Rectal smooth muscle tissue (tissue), 1 donor: ENCODE results near the gene PRMT7.
"Not testable (repeated sequence)": the region's sequence is repeated elsewhere in the genome, so short reads cannot be mapped to it uniquely, and the experiment has no call there.

Experiments
- H3K27ac ChIP-seq: one replicate; pipeline ENCODE4 v1.7.0; 2013; ENCODE audit warnings: low read depth, low read length, inconsistent platforms
- H3K27me3 ChIP-seq: one replicate; pipeline ENCODE4 v1.7.0; 2013; ENCODE audit warnings: low read length; ENCODE audit not compliant: control insufficient read depth, insufficient read depth
- H3K36me3 ChIP-seq: one replicate; pipeline ENCODE4 v1.7.0; 2013; ENCODE audit warnings: low read length; ENCODE audit not compliant: control insufficient read depth, insufficient read depth
- H3K4me1 ChIP-seq: one replicate; pipeline ENCODE4 v1.7.0; 2013; ENCODE audit warnings: low read length; ENCODE audit not compliant: control insufficient read depth, insufficient read depth
- H3K4me3 ChIP-seq: one replicate; pipeline ENCODE4 v1.7.0; 2013; ENCODE audit warnings: low read length
- H3K9ac ChIP-seq: one replicate; pipeline ENCODE4 v1.7.0; 2013; ENCODE audit warnings: low read length

The PRMT7 gene

DNA sequence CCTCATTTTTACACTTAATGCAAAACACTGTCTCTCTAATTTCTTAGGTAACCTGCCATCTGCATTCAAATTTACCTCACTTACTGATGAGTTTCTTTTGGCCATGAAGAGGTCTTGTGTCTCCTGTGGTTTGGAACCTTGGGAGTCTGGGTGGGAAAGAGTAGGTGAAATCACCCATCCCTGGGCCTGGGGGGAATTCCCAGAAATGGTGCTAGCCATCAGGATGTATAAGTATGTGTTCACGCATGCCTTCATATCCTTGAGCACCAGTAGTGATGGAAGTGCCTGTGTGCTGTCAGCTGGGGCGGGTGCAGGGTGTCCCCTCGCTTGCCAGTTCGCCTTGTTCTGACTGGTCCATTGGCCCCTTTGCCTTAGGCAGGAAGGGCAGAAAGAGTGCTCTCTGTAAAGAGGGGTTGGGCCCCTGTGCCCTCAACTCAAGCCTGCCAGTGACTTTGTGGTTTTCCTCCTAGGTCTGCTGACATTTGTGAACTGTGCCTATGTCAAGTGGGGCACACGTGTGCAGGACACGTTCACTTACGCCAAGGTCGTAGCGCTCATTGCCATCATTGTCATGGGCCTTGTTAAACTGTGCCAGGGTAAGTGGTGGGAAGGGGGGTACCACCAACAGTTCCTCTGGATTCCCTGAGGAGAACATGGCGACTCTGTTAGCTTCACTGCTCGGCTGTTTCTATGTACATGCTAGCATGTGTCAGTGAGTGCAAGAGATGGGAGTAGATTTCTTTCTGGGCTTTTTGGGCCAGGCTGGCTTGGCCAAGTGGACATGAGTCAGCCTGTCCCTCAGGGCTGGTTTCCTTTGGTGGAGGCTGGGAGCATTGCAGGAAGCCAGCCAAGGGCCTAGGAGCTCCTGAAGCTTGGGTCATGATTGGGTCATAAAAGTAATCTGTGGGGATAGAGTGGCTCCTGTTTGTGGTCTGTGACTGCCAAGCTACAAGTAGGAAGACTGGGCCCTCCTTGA lies 23.3 kb upstream of the PRMT7 start:
- peaks cover 19% of the 10 kb centered on the region for H3K36me3 ChIP-seq
- H3K4me3 ChIP-seq, result no peak overlapping the region
- H3K4me1 ChIP-seq, result no peaks in the 10 kb centered on the region
- H3K27ac ChIP-seq, result no peak overlapping the region
- H3K9ac ChIP-seq, result no peak overlapping the region
- no peaks in the 10 kb centered on the region for H3K27me3 ChIP-seq

GRCh38 chr16:68288252-68288650 lies 22.6 kb upstream of the PRMT7 start:
- Histone ChIP-seq H3K27ac (no peak overlapping the region), H3K4me1 (no peaks in the 10 kb centered on the region), H3K9ac (no peak overlapping the region), H3K36me3 (peaks cover 19% of the 10 kb centered on the region), H3K4me3 (no peak overlapping the region), H3K27me3 (no peaks in the 10 kb centered on the region)

DNA sequence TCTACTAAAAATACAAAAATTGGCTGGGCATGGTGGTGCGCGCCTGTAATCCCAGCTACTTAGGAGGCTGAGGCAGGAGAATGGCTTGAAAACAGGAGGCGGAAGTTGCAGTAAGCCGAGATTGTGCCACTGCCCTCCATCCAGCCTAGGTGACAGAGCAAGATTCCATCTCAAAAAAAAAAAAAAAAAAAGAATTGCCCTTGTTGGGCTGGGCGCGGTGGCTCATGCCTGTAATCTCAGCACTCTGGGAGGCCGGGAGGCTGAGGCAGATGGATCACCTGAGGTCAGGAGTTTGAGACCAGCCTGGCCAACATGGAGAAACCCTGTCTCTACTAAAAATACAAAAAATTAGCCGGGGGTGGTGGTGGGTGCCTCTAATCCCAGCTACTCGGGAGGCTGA lies 22.0 kb upstream of the PRMT7 start:
- H3K27ac ChIP-seq, H3K9ac ChIP-seq, H3K4me1 ChIP-seq, H3K27me3 ChIP-seq, H3K4me3 ChIP-seq: not testable (repeated sequence)
- H3K36me3 ChIP-seq, result peaks cover 21% of the 10 kb centered on the region

DNA sequence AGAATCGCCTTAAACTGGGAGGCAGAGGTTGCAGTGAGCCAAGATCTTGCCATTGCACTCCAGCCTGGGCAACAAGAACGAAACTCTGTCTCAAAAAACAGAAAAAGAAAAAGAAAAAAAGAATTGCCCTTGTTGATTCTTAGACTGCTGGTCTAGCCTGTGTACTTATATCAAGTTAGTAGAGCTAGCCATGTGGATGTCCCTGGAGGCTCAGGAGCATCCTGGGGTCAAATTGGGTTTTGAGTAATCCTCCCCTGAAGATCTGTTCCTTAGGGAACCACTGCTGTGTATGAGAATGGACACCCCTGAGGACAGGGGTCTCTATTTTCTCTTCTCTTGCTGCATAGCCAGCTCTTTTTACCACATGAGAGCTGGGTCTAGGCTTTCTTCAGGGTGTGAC lies 21.6 kb upstream of the PRMT7 start:
- Histone ChIP-seq H3K27me3 (no peaks in the 10 kb centered on the region), H3K36me3 (peaks cover 23% of the 10 kb centered on the region), H3K4me1 (no peaks in the 10 kb centered on the region), H3K27ac (no peak overlapping the region), H3K9ac (no peak overlapping the region), H3K4me3 (no peak overlapping the region)

GRCh38 chr16:68289621-68290329 lies 21.0 kb upstream of the PRMT7 start:
- Histone ChIP-seq H3K36me3 (peaks cover 25% of the 10 kb centered on the region), H3K4me3 (no peak overlapping the region), H3K4me1 (no peaks in the 10 kb centered on the region), H3K27me3 (no peaks in the 10 kb centered on the region), H3K9ac (no peak overlapping the region), H3K27ac (no peak overlapping the region)

- Histone ChIP-seq H3K36me3 (peaks cover 25% of the 10 kb centered on the region), H3K27ac (no peak overlapping the region), H3K27me3 (no peaks in the 10 kb centered on the region), H3K4me3 (no peak overlapping the region), H3K4me1 (no peaks in the 10 kb centered on the region), H3K9ac (no peak overlapping the region)
These were observed 20.4 kb upstream of the PRMT7 start for GRCh38 chr16:68290450-68290849.

DNA sequence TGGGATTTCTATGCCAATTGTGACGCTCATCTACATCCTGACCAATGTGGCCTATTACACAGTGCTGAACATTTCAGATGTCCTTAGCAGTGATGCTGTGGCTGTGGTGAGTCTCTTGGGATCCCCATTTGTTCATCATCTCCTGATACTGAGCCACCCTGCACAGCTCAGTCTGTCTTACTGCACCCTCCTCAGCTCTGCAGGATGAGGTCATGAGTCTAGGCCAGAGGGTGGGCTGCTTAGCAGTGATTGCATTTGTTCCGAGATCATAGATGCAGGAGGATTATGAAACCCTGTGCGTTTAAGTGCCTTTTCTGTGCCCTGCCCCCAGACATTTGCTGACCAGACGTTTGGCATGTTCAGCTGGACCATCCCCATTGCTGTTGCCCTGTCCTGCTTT lies 19.6 kb upstream of the PRMT7 start:
- H3K4me1 ChIP-seq, result no peaks in the 10 kb centered on the region
- H3K36me3 ChIP-seq, result peaks cover 28% of the 10 kb centered on the region
- H3K4me3 ChIP-seq, result no peak overlapping the region

DNA sequence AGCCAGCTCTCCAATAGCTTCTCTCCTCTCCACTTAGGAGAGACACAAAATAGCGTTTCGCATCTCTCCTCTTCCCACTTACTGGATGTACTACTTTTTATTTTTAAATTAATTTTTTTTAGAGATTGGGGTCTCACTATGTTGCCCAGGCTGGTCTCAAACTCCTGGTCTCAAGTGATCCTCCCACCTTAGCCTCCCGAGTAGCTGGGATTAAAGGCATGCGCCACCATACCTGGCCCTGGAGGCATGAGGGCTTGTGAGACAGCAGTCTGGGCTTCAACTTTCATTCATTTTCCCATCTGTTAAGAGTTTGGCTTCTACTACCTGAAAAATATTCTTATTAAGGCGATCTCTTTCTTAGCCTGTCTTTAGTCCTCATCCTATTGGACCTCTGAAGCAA lies 18.4 kb upstream of the PRMT7 start:
- Histone ChIP-seq H3K4me1 (no peaks in the 10 kb centered on the region), H3K4me3 (no peak overlapping the region), H3K27ac (no peak overlapping the region), H3K9ac (no peak overlapping the region), H3K27me3 (no peaks in the 10 kb centered on the region), H3K36me3 (peaks cover 31% of the 10 kb centered on the region)

More for the DNA sequence above, 19.6 kb upstream of the PRMT7 start:
- Histone ChIP-seq H3K27ac (no peak overlapping the region), H3K27me3 (no peaks in the 10 kb centered on the region), H3K9ac (no peak overlapping the region)

DNA sequence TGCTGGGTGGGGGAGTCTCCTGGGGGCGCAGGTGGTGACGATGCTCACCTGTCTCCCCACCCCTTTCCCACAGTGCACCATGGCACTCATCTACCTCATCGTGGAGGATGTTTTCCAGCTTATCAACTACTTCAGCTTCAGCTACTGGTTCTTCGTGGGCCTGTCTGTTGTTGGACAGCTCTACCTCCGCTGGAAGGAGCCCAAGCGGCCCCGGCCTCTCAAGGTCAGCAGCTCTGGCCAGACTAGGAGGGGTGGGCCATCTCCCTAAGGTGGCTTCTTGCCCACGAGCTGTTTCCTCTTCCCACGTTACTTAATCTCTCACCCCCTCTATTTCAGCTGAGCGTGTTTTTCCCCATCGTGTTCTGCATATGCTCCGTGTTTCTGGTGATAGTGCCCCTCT lies 14.5 kb upstream of the PRMT7 start:
- Histone ChIP-seq H3K36me3 (peaks cover 50% of the 10 kb centered on the region), H3K27me3 (no peaks in the 10 kb centered on the region), H3K4me1 (peaks cover 14% of the 10 kb centered on the region), H3K4me3 (no peak overlapping the region), H3K9ac (no peak overlapping the region), H3K27ac (no peak overlapping the region)

GRCh38 chr16:68296693-68297092 lies 14.1 kb upstream of the PRMT7 start:
- Histone ChIP-seq H3K36me3 (peaks cover 46% of the 10 kb centered on the region), H3K27me3 (no peaks in the 10 kb centered on the region), H3K9ac (no peak overlapping the region), H3K4me1 (peaks cover 14% of the 10 kb centered on the region), H3K4me3 (no peak overlapping the region), H3K27ac (no peak overlapping the region)

DNA sequence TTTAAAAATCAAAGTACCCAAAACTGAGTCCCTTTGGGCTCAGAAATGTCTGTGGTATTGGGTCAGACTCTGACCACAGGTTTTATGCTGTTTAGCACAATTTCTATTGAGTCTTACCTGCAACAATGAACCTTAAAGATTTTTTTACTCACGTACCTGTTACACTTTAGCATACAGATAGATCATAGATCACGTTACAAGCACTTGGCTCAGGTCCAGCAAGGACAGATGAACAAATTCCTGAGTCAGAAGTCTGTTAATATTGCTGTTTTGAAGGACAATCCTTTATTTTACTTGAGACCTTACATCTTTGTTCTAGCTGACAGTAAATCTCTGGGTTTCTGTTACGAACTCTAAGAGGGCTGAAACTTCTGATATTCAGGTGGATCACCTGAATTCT lies 12.9 kb upstream of the PRMT7 start:
- no peak overlapping the region for H3K9ac ChIP-seq
- no peak overlapping the region for H3K27ac ChIP-seq
- peaks cover 14% of the 10 kb centered on the region for H3K4me1 ChIP-seq
- no peaks in the 10 kb centered on the region for H3K27me3 ChIP-seq
- H3K36me3 ChIP-seq, result peaks cover 44% of the 10 kb centered on the region
- H3K4me3 ChIP-seq, result no peak overlapping the region

GRCh38 chr16:68298312-68298711 lies 12.5 kb upstream of the PRMT7 start:
- Histone ChIP-seq H3K36me3 (peaks cover 44% of the 10 kb centered on the region), H3K27me3 (no peaks in the 10 kb centered on the region), H3K27ac (no peak overlapping the region), H3K4me3 (no peak overlapping the region), H3K9ac (no peak overlapping the region), H3K4me1 (peaks cover 14% of the 10 kb centered on the region)
